HG03520 (cell line): ENCODE data around the gene RAB3C.

ENCODE experiments used
- ATAC-seq: cut with Tn5 transposase; IDR thresholded peaks from one replicate; pipeline ENCODE4 v1.9.1; 2021; ENCODE audit warnings: mild to moderate bottlenecking, moderate library complexity; ENCODE audit not compliant: unreplicated experiment

Gene RAB3C

GRCh38 chr5:58860680-58861079 is 277.8 kb downstream of the RAB3C start:
- no peak for ATAC-seq

GRCh38 chr5:58868931-58869330 is 286.1 kb downstream of the RAB3C start:
- ATAC-seq, result no peak

- ATAC-seq, result no peak
Measured at GRCh38 chr5:58871648-58872242, 288.9 kb downstream of the RAB3C start.

- ATAC-seq, result no peak
Measured at GRCh38 chr5:58872670-58873273, 289.9 kb downstream of the RAB3C start.

GRCh38 chr5:58875599-58875998 is 292.7 kb downstream of the RAB3C start:
- no peak for ATAC-seq

GRCh38 chr5:58885260-58885659 is 302.4 kb downstream of the RAB3C start:
- no peak for ATAC-seq

- peak; percentile 75 for ATAC-seq
Measured at GRCh38 chr5:58886315-58887207, 303.7 kb downstream of the RAB3C start.

GRCh38 chr5:58887311-58887710 is 304.4 kb downstream of the RAB3C start:
- no peak for ATAC-seq

- ATAC-seq, result no peak
Measured at GRCh38 chr5:58887721-58888409, 305.0 kb downstream of the RAB3C start.

GRCh38 chr5:58890265-58890664 is 307.4 kb downstream of the RAB3C start:
- ATAC-seq, result no peak

GRCh38 chr5:58890701-58891085 is 307.8 kb downstream of the RAB3C start:
- ATAC-seq, result no peak

- ATAC-seq, result no peak
Measured at GRCh38 chr5:58891086-58891970, 308.5 kb downstream of the RAB3C start.

GRCh38 chr5:58891971-58892343 is 309.1 kb downstream of the RAB3C start:
- no peak for ATAC-seq

GRCh38 chr5:58893551-58893950 is 310.7 kb downstream of the RAB3C start:
- no peak for ATAC-seq

GRCh38 chr5:58898006-58898405 is 315.1 kb downstream of the RAB3C start:
- ATAC-seq, result no peak

GRCh38 chr5:58898538-58898937 is 315.7 kb downstream of the RAB3C start:
- no peak for ATAC-seq

- ATAC-seq, result no peak
Measured at GRCh38 chr5:58901271-58901670, 318.4 kb downstream of the RAB3C start.

- ATAC-seq, result no peak
Measured at GRCh38 chr5:58902305-58902704, 319.4 kb downstream of the RAB3C start.

GRCh38 chr5:58902765-58903164 is 319.9 kb downstream of the RAB3C start:
- no peak for ATAC-seq

- no peak for ATAC-seq
Measured at GRCh38 chr5:58904737-58905136, 321.9 kb downstream of the RAB3C start.
